Cerebellar cortex (tissue), 1 donor: ENCODE measurements around the gene PEX14.
"Not testable (repeated sequence)": the region's sequence is repeated elsewhere in the genome, so short reads cannot be mapped to it uniquely, and the experiment has no call there.

ENCODE experiments used
- DNase-seq: peaks from one replicate; pipeline ENCODE4 v3.0.0-alpha.2; 2015; ENCODE audit warnings: low spot score

The PEX14 gene

GRCh38 chr1:10495475-10495817 lies 20.7 kb downstream of the PEX14 start:
- no peak for DNase-seq

GRCh38 chr1:10495952-10496351 lies 21.2 kb downstream of the PEX14 start:
- DNase-seq: no peak

DNA sequence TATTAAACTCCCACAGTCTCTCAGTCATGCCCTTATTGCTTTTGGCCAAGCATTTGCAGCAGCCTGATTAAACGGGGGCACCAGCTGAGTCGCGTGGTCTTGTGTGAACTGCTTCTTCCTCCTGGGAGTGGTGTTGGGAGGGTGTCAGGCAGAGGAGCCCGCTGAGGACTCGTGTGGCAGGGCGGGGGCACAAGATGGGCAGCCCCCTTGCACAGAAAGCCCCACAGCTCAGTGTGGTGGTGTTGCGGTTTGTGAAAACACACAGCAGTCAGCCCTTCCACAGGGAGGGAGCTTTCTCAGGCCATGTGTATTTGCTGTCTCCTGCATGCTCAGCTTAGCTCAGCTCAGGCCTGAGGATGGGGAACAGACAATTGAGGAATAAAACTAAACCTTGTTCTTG lies 22.4 kb downstream of the PEX14 start:
- no peak for DNase-seq

GRCh38 chr1:10498231-10498630 lies 23.5 kb downstream of the PEX14 start:
- no peak for DNase-seq

DNA sequence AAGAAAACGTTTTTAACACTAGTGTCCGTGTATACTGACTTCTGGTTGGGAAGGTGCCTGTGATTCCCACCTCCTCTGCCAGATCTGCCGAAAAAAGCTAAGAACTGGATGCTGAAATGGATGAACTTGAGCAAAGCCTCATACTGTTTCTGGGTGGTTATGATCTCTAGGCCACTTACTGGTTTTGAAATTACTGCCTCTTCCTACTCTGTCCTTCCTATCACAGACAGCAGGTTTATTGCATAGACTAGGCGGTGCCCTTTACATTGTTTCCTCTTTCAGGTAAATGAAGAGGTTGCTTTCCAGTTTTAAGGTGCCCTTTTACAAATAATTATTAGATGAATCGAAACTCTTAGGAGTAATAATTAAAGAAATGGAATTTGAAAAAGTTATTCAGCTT lies 27.5 kb downstream of the PEX14 start:
- no peak for DNase-seq

DNA sequence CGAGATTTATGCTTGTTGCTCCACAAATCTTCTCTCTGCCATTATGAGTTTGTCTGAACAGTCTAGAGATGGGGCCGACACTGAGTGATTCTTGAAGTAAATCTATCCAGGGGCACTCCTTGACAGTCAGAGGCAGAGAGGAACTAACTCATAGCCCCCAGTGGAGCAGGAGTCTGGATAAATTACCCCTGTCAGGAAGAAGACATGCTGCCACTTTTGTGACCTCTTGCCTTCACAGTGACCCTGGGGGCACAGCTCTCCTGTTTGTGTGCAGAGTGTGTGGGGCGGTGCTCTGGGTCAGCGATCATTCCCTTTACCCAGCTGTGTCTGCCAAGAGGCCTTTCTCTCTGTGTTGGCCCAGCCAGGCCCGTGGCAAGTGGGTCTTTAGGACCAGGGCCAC lies 29.5 kb downstream of the PEX14 start:
- DNase-seq: no peak

DNA sequence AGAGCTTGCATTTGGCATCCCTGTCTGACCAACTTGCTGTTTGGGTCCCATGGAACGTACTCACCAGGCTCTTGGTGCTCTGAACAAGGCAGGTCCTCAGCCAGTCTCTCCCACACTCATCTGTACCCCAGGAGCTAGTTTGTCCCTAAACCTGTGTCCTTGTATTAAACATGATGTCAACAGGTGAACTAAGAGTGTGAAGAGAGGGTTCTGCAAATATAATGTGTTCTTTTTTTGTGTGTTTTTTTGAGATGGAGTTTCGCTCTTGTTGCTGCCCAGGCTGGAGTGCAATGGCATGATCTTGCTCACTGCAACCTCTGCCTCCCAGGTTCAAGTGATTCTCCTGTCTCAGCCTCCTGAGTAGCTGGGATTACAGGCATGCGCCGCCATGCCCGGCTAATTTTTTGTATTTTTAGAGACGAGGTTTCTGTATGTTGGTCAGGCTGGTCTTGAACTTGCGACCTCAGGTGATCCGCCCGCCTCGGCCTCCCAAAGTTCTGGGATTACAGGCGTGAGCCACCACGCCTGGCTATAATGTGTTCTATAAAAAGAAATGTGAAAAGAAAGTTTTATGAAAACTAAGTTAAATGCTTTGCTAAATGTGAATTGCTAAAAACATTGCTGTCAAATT lies 31.4 kb downstream of the PEX14 start:
- DNase-seq: not testable (repeated sequence)

DNA sequence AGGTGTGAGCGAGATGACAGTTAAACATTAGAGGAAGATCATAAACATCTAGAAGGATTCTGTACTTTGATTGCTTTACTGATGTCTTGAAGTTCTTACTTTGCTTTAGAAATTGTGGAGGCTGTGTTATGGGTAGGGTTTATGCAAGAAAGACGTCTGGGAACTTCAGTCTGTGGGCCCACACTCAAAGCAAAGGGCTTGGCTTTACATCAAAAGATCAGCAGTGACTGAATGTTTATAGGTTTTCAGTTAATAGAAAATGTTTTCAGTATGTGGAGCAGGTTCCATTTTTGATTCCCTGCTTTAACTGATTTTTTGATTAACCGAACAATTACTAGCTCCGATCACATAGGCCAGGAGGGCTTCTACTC lies 31.9 kb downstream of the PEX14 start:
- DNase-seq: no peak

DNA sequence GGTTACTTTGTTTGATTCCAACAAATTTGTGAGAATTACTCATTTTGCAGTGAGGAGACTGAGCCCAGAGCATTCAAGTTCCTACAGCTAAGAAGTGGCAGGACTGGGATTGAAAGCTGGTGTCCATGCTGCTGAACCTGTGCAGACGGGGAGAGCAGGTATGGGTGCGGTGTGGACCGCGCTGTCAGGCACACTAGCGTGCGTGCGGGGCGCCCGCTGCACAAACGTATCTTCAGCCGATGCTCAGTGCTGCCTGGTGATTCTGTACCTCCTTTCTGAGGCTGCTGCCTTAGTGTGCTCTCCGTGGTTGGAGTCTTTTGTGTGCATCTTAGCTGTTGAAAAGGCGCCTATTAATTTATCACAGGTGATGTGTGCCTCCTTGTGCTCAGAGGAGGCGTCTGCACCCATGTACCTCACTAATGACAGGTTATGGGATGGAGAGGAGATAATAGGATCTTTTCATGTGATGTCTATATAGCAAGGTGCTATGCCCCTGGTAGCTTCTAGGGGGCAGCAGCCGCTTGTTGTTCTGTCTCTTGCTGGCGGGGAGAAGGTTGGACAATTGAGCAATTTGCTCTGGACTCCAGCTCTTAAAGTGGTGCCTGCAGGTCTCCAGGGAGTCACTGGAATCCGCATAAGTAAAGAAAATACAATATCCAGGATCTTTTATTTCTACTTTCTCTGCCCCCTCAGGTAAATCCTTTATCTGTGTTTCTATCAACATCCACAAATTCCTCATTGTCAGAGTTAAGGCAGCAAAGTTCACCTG lies 32.5 kb downstream of the PEX14 start:
- peak; percentile 85 for DNase-seq

DNA sequence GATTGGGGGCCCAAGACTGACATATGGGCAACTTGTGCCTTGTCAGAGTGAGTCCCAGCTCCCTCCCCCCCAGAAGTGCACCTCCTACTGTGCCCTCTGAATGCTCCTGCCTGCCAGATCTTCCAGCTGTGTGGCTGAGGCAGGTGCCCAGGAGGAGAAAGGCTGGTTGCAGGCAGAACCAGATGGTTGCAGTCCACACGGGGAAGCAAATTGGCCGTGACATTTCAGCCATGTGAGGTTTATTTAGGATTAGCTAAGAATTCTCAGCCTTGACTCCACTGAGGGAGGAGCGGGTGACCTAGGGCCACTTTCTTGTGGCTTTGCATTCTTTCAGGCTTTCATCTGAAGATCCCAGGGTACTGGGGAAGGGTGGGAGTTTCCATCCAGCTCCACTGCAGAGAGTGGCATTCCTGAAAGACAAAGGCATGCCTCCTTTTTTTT lies 33.8 kb downstream of the PEX14 start:
- no peak for DNase-seq

DNA sequence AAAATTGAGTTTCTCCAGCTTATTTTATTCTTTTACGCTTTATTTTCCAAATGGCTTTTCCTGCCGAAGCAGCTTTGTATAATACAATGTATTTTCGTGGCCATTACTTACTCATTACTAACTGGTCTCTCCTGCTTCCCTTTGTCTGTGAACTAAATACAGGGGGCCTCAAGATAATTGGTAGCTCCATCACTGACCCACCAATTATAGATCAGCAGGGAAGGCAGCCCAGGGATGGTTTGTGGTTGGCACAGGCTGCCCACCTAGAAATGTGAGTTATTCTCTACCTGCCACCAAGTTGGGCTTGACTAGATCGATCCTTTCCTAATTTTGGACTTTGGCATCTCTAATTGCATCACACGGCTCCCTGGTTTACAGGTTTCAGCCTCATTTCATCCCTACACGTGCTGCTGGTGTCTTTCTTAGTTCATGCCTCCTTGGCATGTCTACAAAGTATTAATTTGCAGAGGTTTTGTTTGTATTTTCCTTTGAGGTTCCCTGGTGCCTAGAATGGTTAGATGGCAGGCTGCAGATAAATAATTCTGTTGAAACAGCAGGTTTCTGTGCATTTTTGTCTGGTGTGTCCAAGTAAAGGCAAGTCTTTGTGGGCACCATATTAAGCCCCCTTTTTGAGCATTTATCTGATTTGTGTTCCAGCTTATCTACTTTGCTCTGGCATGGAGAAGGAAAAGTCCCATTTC lies 35.2 kb downstream of the PEX14 start:
- DNase-seq: no peak

DNA sequence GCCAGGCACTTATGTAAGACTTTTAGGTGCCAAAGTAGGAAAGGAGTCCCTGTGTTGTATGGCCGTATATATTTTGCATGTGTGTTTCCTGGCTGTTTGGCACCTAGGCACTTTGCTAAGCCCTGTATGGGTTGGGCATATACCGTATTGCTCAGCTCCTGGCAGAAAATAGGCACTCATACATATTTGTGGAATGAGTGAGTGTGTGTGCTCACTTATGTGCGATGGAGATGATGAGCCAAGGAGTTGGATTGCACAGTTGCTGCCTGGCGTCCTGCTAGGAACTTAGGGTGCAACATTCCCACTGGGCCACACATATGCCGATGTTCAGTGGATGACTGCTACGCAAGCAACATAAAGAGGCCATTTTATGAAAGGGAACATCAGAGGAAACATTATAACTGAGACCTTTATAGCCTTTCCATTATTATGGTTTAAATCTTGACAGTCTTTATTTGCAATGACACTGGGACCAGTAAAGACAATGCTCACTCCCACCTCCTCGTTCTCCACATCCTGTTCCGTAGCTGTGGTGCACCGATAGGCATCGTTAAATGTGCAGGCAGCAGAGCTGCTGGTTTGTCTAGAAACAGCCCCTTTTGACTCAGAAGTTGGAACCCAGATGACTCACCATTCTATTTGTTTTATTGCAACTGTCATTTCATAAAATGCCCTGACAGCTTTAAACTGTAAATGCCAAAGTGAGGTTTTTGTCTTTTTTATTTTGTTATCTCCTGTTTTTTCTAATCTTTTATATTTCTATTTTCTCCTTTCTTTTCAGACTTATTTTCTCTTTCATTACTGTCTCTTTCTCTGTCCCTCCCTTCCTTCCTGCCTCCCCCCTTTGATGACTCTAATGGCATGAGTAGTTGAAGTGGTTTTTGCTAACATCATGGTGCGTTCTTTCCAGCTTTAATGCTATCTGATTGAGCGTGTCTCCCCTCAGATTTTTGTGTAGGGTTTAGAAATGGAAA lies 36.1 kb downstream of the PEX14 start:
- no peak for DNase-seq

GRCh38 chr1:10511494-10511885 lies 36.7 kb downstream of the PEX14 start:
- no peak for DNase-seq

GRCh38 chr1:10513199-10513598 lies 38.4 kb downstream of the PEX14 start:
- DNase-seq: no peak

GRCh38 chr1:10514490-10515235 lies 39.9 kb downstream of the PEX14 start:
- DNase-seq: peak; percentile 56

DNA sequence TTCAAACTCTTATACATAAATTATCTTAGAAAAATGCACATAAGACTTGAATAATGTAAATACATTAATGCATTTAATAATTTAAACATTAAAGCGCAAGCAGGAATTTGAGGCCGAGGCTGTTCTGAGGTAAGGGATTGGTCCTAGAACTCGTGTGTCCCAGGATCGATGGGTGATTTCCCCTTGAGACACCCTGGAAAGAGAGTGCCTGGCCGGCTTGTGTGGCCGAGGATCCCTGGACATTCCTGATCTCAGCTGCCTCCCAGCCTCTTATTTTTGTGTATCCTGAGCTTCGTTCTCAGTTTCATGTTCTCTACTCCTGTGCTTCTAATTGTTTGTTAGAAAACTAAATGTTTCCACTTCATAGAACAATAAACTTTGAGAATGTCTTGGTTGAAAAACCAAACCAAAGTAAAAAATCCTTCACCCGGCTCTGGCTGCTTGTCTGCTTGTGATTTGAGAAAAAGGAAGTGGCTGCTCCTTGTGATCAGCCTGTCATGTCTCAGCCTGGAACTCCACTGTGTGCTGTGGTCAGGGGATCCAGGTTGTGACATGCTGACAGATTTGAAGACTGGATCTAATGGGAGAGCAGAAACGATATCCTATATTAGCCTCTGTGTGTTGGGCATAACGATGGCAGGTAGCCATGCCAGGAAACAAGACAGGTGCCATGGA lies 40.7 kb downstream of the PEX14 start:
- DNase-seq: no peak

GRCh38 chr1:10515976-10516750 lies 41.4 kb downstream of the PEX14 start:
- DNase-seq: no peak

- DNase-seq: no peak
These were observed 42.4 kb downstream of the PEX14 start for GRCh38 chr1:10516925-10517676.

GRCh38 chr1:10517677-10517982 lies 42.9 kb downstream of the PEX14 start:
- DNase-seq: no peak
